HUES64 (cell line): ENCODE data around the gene WNT5A. TPM values are rescaled to one million over a fixed set of nuclear protein-coding genes. Genes with fewer than 3 reads are reported as not detected.

ENCODE experiments used
- H3K27ac ChIP-seq: 2 replicates; pipeline ENCODE4 v1.7.0; 2013; ENCODE audit warnings: low read depth, low read length, inconsistent platforms
- H3K27me3 ChIP-seq: 2 replicates; pipeline ENCODE4 v1.6.1; 2013; ENCODE audit warnings: mild to moderate bottlenecking, low read length; ENCODE audit not compliant: insufficient read depth
- H3K36me3 ChIP-seq: 2 replicates; pipeline ENCODE4 v1.6.1; 2013; ENCODE audit warnings: mild to moderate bottlenecking, low read length; ENCODE audit not compliant: insufficient read depth
- H3K4me1 ChIP-seq: 2 replicates; pipeline ENCODE4 v1.6.1; 2013; ENCODE audit warnings: mild to moderate bottlenecking, low read length, moderate library complexity; ENCODE audit not compliant: insufficient read depth
- H3K4me3 ChIP-seq: 2 replicates; pipeline ENCODE4 v1.5.1; 2013; ENCODE audit warnings: mild to moderate bottlenecking, low read length, moderate library complexity
- H3K9ac ChIP-seq: 2 replicates; pipeline ENCODE4 v1.6.1; 2013; ENCODE audit warnings: mild to moderate bottlenecking, low read depth, low read length
- H3K9me3 ChIP-seq: 2 replicates; pipeline ENCODE4 v1.6.1; 2013; ENCODE audit warnings: low read depth, low read length; ENCODE audit not compliant: insufficient read depth
- WGBS: fragments of 150-250, 120-280 bp; methylation state at CpG from one replicate; pipeline ENCODE4 v1.1.7; 2013; ENCODE audit warnings: missing lambda C conversion rate; 5-methylcytosine and 5-hydroxymethylcytosine counted together
- polyA plus RNA-seq, 2 experiments: library from polyadenylated mRNA; stranded (reverse); fragments of 50-300 nt; gene quantifications; one replicate each; pipeline ENCODE4 v1.2.3, GENCODE V29; 2013

WNT5A gene
- polyA plus RNA-seq (2013, experiment 1 of 2): 6.7 TPM
- 7.5 TPM for polyA plus RNA-seq (2013, experiment 2 of 2)

GRCh38 chr3:55486857-55487380 lies at the start of gene WNT5A:
Gene WNT5A (minus strand): TSS chr3:55487306. CDS start chr3:55486985, 321 bp downstream.
- peaks cover 91% of the 10 kb centered on the region for H3K27me3 ChIP-seq
- H3K9me3 ChIP-seq: no peaks in the 10 kb centered on the region
- H3K4me1 ChIP-seq: peaks cover 16% of the 10 kb centered on the region
- H3K27ac ChIP-seq: peak within 1 kb of the TSS; percentile 13; the same call in 1 of the 2 replicates
- H3K36me3 ChIP-seq: no peaks in the 10 kb centered on the region
- H3K9ac ChIP-seq: peak within 1 kb of the TSS; percentile 53
- peak within 1 kb of the TSS; percentile 73 for H3K4me3 ChIP-seq
- under 1% methylated on average over 52 of the region's 52 CpGs for WGBS

GRCh38 chr3:55534876-55535275 lies 47.8 kb upstream of the WNT5A start:
- WGBS: 90% methylated on average over 2 of the region's 2 CpGs
- H3K9me3 ChIP-seq: no peaks in the 10 kb centered on the region
- H3K9ac ChIP-seq: no peak overlapping the region
- no peaks in the 10 kb centered on the region for H3K36me3 ChIP-seq
- H3K4me3 ChIP-seq: no peak overlapping the region
- peaks cover 26% of the 10 kb centered on the region for H3K4me1 ChIP-seq
- no peaks in the 10 kb centered on the region for H3K27me3 ChIP-seq
- no peak overlapping the region for H3K27ac ChIP-seq

- H3K4me1 ChIP-seq: peaks cover 13% of the 10 kb centered on the region
Measured at GRCh38 chr3:55532806-55533205, 45.7 kb upstream of the WNT5A start.

GRCh38 chr3:55531321-55531720 lies 44.2 kb upstream of the WNT5A start:
- H3K9me3 ChIP-seq: no peaks in the 10 kb centered on the region
- H3K27ac ChIP-seq: no peak overlapping the region
- 73% methylated on average over 1 of the region's 1 CpG for WGBS

More at GRCh38 chr3:55532806-55533205, 45.7 kb upstream of the WNT5A start:
- no peak overlapping the region for H3K9ac ChIP-seq
- no peaks in the 10 kb centered on the region for H3K36me3 ChIP-seq
- WGBS: 83% methylated on average over 3 of the region's 3 CpGs
- no peaks in the 10 kb centered on the region for H3K27me3 ChIP-seq
- no peak overlapping the region for H3K4me3 ChIP-seq
- H3K27ac ChIP-seq: no peak overlapping the region
- H3K9me3 ChIP-seq: no peaks in the 10 kb centered on the region

GRCh38 chr3:55527361-55527760 lies 40.3 kb upstream of the WNT5A start:
- Histone ChIP-seq H3K9ac (no peak overlapping the region), H3K27me3 (no peaks in the 10 kb centered on the region), H3K9me3 (no peaks in the 10 kb centered on the region), H3K36me3 (no peaks in the 10 kb centered on the region), H3K27ac (no peak overlapping the region), H3K4me3 (no peak overlapping the region), H3K4me1 (peaks cover 18% of the 10 kb centered on the region)
- WGBS: 98% methylated on average over 4 of the region's 4 CpGs

More at GRCh38 chr3:55531321-55531720, 44.2 kb upstream of the WNT5A start:
- H3K27me3 ChIP-seq: no peaks in the 10 kb centered on the region
- no peaks in the 10 kb centered on the region for H3K36me3 ChIP-seq
- H3K4me1 ChIP-seq: peaks cover 11% of the 10 kb centered on the region
- H3K9ac ChIP-seq: no peak overlapping the region
- H3K4me3 ChIP-seq: no peak overlapping the region

- H3K36me3 ChIP-seq: no peaks in the 10 kb centered on the region
- H3K4me3 ChIP-seq: no peak overlapping the region
- peaks cover 22% of the 10 kb centered on the region for H3K4me1 ChIP-seq
- no peak overlapping the region for H3K9ac ChIP-seq
- H3K27me3 ChIP-seq: no peaks in the 10 kb centered on the region
- no peaks in the 10 kb centered on the region for H3K9me3 ChIP-seq
- 92% methylated on average over 10 of the region's 10 CpGs for WGBS
- H3K27ac ChIP-seq: no peak overlapping the region
Measured at GRCh38 chr3:55526332-55527030, 39.4 kb upstream of the WNT5A start.

- Histone ChIP-seq H3K4me1 (peaks cover 26% of the 10 kb centered on the region), H3K27me3 (no peaks in the 10 kb centered on the region), H3K36me3 (no peaks in the 10 kb centered on the region), H3K9ac (no peak overlapping the region), H3K4me3 (no peak overlapping the region), H3K27ac (no peak overlapping the region), H3K9me3 (no peaks in the 10 kb centered on the region)
- WGBS: 91% methylated on average over 3 of the region's 3 CpGs
Measured at GRCh38 chr3:55525436-55525835, 38.3 kb upstream of the WNT5A start.

- Histone ChIP-seq H3K9ac (no peak overlapping the region), H3K9me3 (no peaks in the 10 kb centered on the region), H3K36me3 (no peaks in the 10 kb centered on the region), H3K4me3 (no peak overlapping the region), H3K27ac (no peak overlapping the region), H3K4me1 (peaks cover 27% of the 10 kb centered on the region), H3K27me3 (no peaks in the 10 kb centered on the region)
- 93% methylated on average over 4 of the region's 4 CpGs for WGBS
Measured at GRCh38 chr3:55524565-55525244, 37.6 kb upstream of the WNT5A start.

- no peaks in the 10 kb centered on the region for H3K9me3 ChIP-seq
- no peak overlapping the region for H3K4me3 ChIP-seq
- 98% methylated on average over 2 of the region's 2 CpGs for WGBS
- H3K9ac ChIP-seq: no peak overlapping the region
- peaks cover 31% of the 10 kb centered on the region for H3K4me1 ChIP-seq
- no peaks in the 10 kb centered on the region for H3K27me3 ChIP-seq
- no peaks in the 10 kb centered on the region for H3K36me3 ChIP-seq
- no peak overlapping the region for H3K27ac ChIP-seq
Measured at GRCh38 chr3:55523471-55523870, 36.4 kb upstream of the WNT5A start.

GRCh38 chr3:55521738-55522421 lies 34.8 kb upstream of the WNT5A start:
- WGBS: 38% methylated on average over 5 of the region's 6 CpGs
- Histone ChIP-seq H3K27ac (peak overlapping the region; percentile 46; the same call in 1 of the 2 replicates), H3K27me3 (no peaks in the 10 kb centered on the region), H3K36me3 (no peaks in the 10 kb centered on the region), H3K4me1 (peaks cover 31% of the 10 kb centered on the region), H3K9me3 (no peaks in the 10 kb centered on the region), H3K4me3 (no peak overlapping the region), H3K9ac (peak overlapping the region; percentile 7; the same call in 1 of the 2 replicates)
